GM18907 (cell line): ENCODE data around the gene TENM4.

ENCODE experiments used
- ATAC-seq: cut with Tn5 transposase; IDR thresholded peaks from one replicate; pipeline ENCODE4 v1.9.1; 2021; ENCODE audit warnings: mild to moderate bottlenecking, moderate library complexity; ENCODE audit not compliant: unreplicated experiment

TENM4 gene

GRCh38 chr11:78954261-78954660 lies 486.6 kb downstream of the TENM4 start:
- ATAC-seq = no peak

GRCh38 chr11:78952890-78953289 lies 487.9 kb downstream of the TENM4 start:
- ATAC-seq = no peak

GRCh38 chr11:78952175-78952574 lies 488.7 kb downstream of the TENM4 start:
- no peak for ATAC-seq

- ATAC-seq = no peak
These were observed 490.7 kb downstream of the TENM4 start for GRCh38 chr11:78949976-78950690.

- no peak for ATAC-seq
These were observed 493.6 kb downstream of the TENM4 start for GRCh38 chr11:78946945-78947902.

- no peak for ATAC-seq
These were observed 497.0 kb downstream of the TENM4 start for GRCh38 chr11:78943841-78944240.

GRCh38 chr11:78943154-78943553 lies 497.7 kb downstream of the TENM4 start:
- ATAC-seq = no peak

GRCh38 chr11:78941226-78941851 lies 499.5 kb downstream of the TENM4 start:
- ATAC-seq = no peak

GRCh38 chr11:78940500-78941225 lies 500.2 kb downstream of the TENM4 start:
- no peak for ATAC-seq

- no peak for ATAC-seq
These were observed 501.9 kb downstream of the TENM4 start for GRCh38 chr11:78938971-78939370.

- no peak for ATAC-seq
These were observed 502.8 kb downstream of the TENM4 start for GRCh38 chr11:78938036-78938435.

GRCh38 chr11:78935398-78936068 lies 505.3 kb downstream of the TENM4 start:
- ATAC-seq = no peak

GRCh38 chr11:78933350-78933749 lies 507.5 kb downstream of the TENM4 start:
- no peak for ATAC-seq

GRCh38 chr11:78932757-78933156 lies 508.1 kb downstream of the TENM4 start:
- no peak for ATAC-seq

- no peak for ATAC-seq
These were observed 508.9 kb downstream of the TENM4 start for GRCh38 chr11:78931891-78932290.

- no peak for ATAC-seq
These were observed 509.9 kb downstream of the TENM4 start for GRCh38 chr11:78930810-78931523.

GRCh38 chr11:78929906-78930220 lies 511.0 kb downstream of the TENM4 start:
- no peak for ATAC-seq

- ATAC-seq = no peak
These were observed 511.5 kb downstream of the TENM4 start for GRCh38 chr11:78929207-78929905.

- ATAC-seq = no peak
These were observed 513.3 kb downstream of the TENM4 start for GRCh38 chr11:78927511-78927910.
